Hematopoietic multipotent progenitor cell (in vitro differentiated cells): ENCODE measurements around the gene NOL9. TPM values are rescaled to one million over a fixed set of nuclear protein-coding genes. Genes with fewer than 3 reads are reported as not detected.
"Not testable (repeated sequence)": the region's sequence is repeated elsewhere in the genome, so short reads cannot be mapped to it uniquely, and the experiment has no call there.

Experiments used
- DNase-seq, 3 donors: peaks; one replicate each; pipeline ENCODE4 v3.0.0-alpha.2; 2011 to 2015; ENCODE audit warnings: low read depth in 2 of 3, low spot score in 2 of 3
- total RNA-seq: library from RNA; depleted of rRNA; stranded (reverse); fragments of >200 nt; gene quantifications from one replicate; pipeline ENCODE4 v1.2.3, GENCODE V29; 2012

Gene NOL9
- total RNA-seq, 1 donor = 19.1 TPM

DNA sequence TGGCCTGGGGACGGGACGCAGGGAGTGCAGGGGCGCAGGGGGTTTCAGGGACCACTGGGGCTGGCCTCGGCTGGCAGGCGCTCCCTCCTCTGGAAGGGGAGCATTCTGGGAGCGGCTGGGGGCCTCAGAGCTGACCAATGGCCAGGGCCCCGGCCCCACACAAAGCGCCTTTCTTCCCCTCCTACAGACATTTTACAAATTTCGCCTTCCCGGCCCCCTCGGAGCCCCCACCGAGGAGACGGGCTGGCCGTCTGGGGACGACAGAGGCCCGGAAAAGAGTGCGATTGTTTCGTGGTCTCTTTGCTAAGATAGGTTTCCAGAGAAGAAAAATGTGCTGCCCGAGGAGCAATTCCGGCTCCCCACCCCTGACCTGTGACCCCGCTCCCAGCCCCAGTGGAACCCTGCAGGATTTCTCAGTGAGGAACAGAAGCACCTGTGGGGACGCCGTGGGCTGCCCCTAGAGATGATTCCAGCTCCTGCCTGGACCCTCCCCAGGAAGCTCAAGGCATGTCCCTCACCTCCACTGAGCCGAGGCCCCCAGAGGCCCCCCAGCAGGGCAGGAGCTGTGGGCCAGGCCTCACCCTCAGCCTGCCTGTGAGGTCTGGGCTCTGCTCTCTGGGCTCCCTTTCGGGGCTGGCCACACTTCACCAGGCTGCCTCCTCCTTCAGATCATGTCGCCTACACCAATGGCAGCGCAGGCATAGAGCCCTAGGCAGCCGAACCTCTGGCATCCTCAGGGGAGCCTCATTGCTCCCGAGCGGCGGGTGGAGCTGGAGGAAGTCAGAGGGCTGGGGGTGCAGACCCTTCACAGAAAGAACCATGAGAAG, 47.9 kb downstream of the NOL9 start:
- DNase-seq = no peak

DNA sequence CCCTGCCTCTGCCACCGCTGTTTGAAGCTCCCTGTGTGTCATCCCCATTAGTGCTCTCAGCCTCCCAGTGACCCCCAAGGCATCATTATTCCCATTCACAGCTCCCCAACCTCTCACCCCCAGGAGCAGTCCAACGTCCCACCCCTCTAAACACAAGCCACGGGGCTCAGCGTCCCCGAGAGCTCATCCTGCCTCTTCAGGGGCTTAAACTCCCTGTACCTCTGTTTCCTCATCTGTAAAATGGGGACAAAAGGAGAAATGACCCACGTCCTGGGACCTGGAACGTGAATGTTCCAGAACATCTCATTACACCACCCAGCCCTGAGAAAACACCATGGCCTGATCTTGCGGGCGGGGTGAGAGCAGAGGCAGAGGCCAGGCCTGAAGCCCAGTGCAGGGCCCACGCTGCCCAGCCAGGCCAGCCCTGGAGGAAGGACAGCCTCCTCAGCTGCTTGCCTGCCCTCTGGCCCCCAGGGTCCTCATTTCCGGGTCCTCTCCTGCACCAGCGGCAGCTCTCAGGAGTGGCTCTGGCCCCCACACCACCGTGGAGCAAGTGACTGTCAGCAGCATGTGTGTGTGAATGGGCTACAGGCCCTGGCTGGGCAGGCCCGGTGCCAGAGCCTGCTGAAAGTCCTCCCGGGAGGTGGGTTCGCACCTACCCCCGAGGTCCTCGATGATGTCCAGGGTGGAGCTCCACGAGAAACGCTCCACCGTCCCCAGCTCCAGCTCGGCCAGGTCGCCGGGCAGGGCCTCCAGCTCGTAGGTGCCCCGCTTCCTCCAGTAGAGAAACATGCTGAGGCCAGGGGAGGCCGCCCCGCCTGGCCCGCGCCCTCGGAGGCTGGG, 48.7 kb downstream of the NOL9 start:
- DNase-seq = no peak

DNA sequence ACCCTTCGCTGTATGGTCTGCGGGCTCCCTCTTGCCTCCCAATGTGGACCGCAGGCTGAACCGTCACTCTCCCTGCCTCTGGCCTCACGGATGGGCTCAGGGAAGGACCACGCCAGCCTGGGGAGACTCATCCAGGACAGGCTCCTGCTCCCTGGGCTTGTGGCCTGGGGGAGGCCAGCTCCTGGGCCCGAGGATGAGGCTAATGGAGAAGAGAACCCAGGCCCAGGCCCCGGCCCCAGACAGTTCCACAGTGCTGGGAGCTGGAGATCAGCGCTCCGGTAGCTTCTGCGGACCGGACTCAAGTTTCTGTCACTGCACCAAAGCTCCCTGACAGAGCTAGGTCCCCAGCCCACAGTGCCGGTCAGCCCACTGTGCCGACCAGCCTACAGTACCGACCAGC, 49.4 kb downstream of the NOL9 start:
- no peak for DNase-seq

- DNase-seq = no peak
Observed at GRCh38 chr1:6503884-6504602, 50.3 kb downstream of the NOL9 start.

DNA sequence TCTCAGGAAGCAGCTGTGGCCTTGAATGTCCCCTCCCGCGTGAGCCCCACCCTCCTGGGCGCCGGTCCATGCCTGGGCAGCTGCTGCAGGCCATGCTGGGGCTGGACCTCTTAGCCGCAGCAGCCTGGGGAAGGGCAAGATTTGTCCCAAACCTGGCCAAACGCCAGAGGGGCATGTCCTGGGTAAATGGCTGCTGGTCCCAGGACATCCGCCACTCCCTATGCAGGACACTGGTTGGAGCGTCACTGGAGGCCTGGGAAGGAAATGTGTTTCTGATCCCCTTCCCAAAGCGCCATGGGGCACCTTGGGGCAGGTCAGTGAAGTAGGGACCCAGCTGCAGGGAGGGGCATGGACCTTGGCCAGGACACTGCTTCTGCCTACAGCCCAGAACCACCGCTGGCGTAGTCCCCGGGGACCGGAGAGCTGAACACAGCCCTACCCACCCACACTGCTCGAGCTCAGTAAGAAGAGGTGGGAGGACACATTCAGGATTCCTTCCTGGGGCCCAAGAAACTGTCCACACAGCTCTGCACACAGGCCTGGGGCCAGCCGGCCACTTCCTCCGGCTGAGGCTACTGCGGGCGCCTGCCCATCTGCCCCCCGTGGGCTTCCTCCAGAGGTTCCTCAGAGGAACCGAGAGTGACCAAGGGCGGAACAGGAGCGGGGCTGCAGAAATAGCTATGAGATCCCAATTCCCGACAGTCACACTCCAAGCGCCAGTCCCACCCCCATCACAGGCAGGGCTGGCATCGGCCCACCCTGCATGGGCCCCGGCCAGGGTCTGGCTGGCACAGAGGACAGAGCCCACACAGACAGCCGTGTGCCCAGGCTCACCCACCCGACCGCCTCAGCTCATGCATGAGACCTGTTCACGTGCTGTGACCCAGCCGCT, 52.1 kb downstream of the NOL9 start:
- DNase-seq = no peak

DNA sequence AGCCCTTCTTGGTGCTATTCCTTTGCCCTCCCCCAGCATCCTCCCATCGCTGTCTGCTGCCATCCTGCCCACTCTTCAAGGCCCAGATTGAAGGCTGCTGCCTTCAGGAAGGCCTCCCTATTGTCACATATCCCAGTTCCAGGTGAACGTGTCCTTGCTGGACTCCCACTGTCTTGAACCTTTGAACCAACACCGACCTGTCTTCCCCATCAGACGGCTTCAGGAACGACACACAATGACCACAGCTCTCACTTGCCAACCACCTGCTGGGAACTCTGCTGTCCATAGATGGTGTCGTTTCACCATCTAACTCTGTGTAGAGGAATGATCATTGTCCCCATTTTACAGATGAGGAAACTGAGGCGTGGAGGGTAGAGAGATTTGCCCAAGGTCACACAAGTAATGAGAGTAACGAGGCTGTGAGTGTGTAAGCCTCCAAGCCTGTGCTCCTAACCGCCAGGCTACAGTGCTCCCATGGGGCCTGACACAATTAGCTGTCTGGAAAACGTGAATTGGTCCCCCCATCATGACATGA, 53.0 kb downstream of the NOL9 start:
- no peak for DNase-seq

DNA sequence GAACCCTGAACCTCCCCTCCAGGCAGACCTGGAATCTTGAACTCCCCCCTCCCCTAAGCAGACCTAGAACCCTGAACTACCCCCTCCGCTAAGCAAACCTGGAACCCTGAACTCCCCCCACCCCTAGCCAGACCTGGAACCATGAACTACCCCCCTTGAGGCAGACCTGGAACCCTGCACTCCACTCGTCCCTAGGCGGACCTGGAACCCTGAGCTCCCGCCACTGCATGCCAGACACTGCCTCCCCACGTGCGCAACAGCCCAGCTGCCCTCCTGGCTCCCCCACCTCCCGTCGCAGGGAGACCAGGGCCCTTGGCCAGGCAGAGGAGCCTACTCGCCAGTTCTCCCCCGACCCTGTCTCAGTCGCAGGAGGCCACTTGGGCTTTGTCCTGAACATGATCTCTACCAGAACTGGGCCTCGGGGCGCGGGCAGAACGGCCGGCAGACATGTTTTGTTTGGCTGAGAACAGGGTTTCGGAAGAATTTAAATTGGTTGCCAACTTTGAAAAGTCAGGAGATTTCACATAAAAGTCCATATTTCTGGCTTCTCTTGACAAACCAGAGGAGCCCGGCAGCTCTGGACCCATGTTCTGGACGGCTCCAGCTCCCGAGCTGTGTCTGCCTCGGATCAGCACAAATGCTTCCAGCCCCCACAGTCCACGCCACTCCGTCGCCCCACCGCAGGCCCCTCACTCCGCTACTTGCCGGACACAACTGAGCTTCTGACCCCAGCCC, 53.6 kb downstream of the NOL9 start:
- no peak for DNase-seq

- no peak for DNase-seq
Observed at GRCh38 chr1:6499296-6499695, 55.0 kb downstream of the NOL9 start.

GRCh38 chr1:6498576-6499111, 55.7 kb downstream of the NOL9 start:
- no peak for DNase-seq

- no peak for DNase-seq
Observed at GRCh38 chr1:6497867-6498575, 56.3 kb downstream of the NOL9 start.

DNA sequence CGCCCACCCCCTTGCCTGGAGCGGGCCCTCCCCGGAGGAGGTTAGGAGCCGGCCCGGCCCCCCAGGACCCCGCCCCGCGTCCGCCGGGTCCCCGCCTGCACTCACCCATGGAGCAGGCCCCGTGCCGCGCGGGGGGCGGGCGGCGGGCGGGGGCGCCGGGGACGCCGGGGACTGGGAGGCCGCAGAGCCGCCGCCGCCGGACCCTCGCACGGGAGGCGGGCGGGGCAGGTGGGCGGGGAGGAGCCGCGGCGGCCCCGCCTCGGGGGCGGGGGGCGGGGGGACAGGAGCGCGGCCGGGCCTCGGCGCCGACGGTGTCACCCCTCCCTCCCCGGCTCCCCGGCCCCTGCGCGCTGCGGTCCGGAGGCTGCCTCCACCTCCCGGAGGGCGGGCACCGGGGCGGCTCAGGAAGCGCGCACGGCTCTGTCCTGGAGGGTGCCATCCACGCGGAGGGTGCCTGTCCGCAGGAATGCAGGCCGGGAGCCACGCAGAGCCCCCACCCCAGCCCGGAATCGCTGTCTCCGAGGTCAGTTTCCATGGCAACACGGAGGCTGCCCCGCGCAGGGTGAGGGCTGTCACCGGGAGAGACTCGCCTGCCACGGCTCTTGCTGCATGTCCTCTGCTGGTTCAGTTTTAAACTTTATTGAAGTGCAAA, 57.0 kb downstream of the NOL9 start:
- peak in 2 of 3 donors; percentile 42 to 48 for DNase-seq

DNA sequence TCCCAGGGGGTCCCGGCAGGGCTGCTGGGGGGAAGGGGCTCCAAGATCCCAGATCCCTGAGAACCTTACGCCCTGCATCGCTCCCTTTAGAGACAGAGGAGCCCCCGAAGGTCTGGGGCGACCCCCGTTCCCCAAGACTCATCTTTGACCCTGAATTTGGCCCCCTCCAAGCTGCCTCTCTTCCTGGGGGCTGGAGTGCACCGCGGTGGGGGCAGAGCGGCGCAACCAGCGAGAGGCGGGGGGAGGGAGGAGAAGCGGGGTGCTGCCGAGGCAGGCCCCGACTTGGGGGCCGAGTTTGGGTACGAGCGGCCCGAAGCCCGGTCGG, 57.5 kb downstream of the NOL9 start:
- DNase-seq = no peak

DNA sequence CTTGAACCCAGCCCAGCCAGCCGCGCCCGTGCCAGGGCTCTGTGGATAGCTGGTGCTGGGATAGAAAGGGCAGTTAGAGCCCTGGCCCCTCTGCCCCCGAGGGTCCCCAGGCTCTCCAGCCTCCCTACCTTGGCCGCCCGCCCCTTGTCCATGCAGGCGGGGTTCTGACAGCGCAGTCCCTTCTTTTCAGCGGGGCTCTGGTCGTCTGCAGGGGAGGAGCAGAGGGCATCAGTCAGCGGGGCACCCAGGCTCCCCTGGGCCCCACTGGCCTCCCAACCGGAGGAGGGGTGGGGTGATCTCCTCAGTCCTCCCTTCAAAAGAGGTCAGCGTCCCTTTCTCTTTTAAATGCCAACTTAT, 58.0 kb downstream of the NOL9 start:
- no peak for DNase-seq

DNA sequence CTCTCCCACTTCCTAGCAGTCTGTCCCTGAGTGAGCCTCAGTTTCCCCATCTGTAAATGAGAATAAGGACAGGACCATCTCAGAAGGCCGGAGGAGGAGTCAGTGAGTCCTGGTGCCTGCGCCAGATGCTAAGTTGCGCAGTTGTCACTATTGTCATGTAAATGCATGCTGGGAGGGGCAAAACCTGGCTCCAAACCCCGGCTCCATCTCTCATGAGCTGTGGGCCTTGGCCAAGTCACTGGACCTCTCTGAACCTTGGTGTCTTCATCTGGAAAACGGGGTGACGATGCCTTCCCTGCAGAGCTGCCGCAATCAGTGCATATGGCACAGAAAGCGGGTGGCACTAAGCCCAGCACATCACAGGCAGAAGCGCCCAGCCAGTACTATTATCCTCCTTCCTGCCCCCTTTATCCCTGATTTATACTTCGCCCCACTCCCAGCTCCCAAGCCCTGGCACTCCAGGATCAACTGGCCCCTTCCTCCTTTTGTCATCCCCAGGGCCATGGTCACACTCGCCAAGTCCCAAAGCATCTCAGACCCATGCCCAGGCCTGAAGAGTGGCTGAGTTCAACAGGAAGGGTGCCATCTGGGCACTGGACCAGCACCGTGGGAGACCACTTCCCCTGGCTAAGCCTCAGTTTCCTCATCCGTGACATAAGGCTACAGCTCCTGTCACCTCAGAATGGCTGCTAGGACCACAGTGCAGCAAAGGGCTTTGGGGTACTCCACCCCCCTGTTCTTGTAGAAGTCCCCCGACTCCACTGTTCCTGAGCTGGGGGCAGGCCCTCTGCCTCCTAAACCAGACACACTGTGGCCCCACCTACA, 58.6 kb downstream of the NOL9 start:
- DNase-seq = no peak

GRCh38 chr1:6495041-6495441, 59.3 kb downstream of the NOL9 start:
- DNase-seq = peak in 2 of 3 donors; percentile 49 to 58

DNA sequence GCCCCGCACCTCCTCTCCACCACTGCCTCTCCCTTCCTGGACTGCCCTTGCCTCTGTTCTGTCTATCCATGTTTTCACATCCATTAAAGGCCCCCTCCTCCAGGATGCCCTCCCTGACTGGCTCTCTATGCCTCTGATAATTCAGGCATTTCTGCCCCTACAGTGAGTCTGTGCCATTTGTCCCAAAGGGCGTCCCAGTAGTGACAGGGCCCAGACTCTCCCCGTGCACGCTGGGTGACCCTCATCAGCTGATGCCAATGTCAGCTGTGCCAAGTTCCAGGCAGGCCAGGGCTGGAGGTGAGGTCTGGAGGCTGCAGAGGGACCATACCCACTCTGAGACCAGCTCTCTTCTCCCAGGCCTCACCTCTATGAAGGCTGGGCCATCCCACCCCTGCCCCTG, 59.7 kb downstream of the NOL9 start:
- no peak for DNase-seq

DNA sequence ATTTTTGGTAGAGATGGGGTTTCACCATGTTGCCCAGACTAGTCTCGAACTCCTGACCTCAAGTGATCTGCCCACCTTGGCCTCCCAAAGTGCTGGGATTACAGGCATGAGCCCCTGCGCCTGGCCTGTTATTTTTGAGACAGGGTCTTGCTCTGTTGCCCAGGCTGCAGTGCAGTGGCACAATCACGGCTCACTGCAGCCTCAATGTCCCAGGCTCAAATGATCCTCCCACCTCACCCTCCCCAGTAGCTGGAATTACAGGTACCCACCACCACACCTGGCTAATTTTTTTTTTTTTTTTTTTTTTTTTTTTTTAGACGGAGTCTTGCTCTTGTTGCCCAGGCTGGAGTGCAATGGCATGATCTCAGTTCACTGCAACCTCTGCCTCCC, 60.5 kb downstream of the NOL9 start:
- DNase-seq = not testable (repeated sequence)
